Ecto neural progenitor cell (in vitro differentiated cells): Measurements from ENCODE around the gene NIM1K.
"Not testable (repeated sequence)": the region's sequence is repeated elsewhere in the genome, so short reads cannot be mapped to it uniquely, and the experiment has no call there.

Experiments used
- DNase-seq: peaks from one replicate; pipeline ENCODE4 v3.0.0-alpha.2; 2018; ENCODE audit warnings: low spot score

Gene NIM1K

GRCh38 chr5:43281840-43282658 is 90.0 kb downstream of the NIM1K start:
- DNase-seq = no peak

GRCh38 chr5:43286623-43287022 is 94.6 kb downstream of the NIM1K start:
- no peak for DNase-seq

- no peak for DNase-seq
Observed at GRCh38 chr5:43287493-43287892, 95.5 kb downstream of the NIM1K start.

- DNase-seq = no peak
Observed at GRCh38 chr5:43288269-43288831, 96.3 kb downstream of the NIM1K start.

GRCh38 chr5:43290726-43291125 is 98.7 kb downstream of the NIM1K start:
- no peak for DNase-seq

- DNase-seq = no peak
Observed at GRCh38 chr5:43294226-43294625, 102.2 kb downstream of the NIM1K start.

GRCh38 chr5:43295202-43295601 is 103.2 kb downstream of the NIM1K start:
- no peak for DNase-seq

GRCh38 chr5:43296835-43297234 is 104.8 kb downstream of the NIM1K start:
- DNase-seq = no peak

- DNase-seq = no peak
Observed at GRCh38 chr5:43298443-43298842, 106.4 kb downstream of the NIM1K start.

- no peak for DNase-seq
Observed at GRCh38 chr5:43300112-43300511, 108.1 kb downstream of the NIM1K start.

GRCh38 chr5:43301653-43302091 is 109.6 kb downstream of the NIM1K start:
- DNase-seq = no peak

- DNase-seq = no peak
Observed at GRCh38 chr5:43302481-43302880, 110.5 kb downstream of the NIM1K start.

GRCh38 chr5:43303242-43303641 is 111.2 kb downstream of the NIM1K start:
- DNase-seq = no peak

- DNase-seq = no peak
Observed at GRCh38 chr5:43304525-43304924, 112.5 kb downstream of the NIM1K start.

GRCh38 chr5:43305948-43306565 is 114.0 kb downstream of the NIM1K start:
- no peak for DNase-seq

- DNase-seq = not testable (repeated sequence)
Observed at GRCh38 chr5:43306954-43307353, 114.9 kb downstream of the NIM1K start.

GRCh38 chr5:43309122-43309521 is 117.1 kb downstream of the NIM1K start:
- DNase-seq = no peak

GRCh38 chr5:43309637-43310036 is 117.6 kb downstream of the NIM1K start:
- no peak for DNase-seq

- DNase-seq = no peak
Observed at GRCh38 chr5:43312076-43312661, 120.1 kb downstream of the NIM1K start.

GRCh38 chr5:43312699-43313034 is 120.6 kb downstream of the NIM1K start:
- DNase-seq = no peak

- peak; percentile 99 for DNase-seq
Observed at GRCh38 chr5:43313035-43313853, 121.2 kb downstream of the NIM1K start, which contains the start of gene HMGCS1. HMGCS1 (minus strand) TSS chr5:43313412; CDS start chr5:43298965, 14,447 bp downstream.

- peak; percentile 53 for DNase-seq
Observed at GRCh38 chr5:43313854-43314457, 121.9 kb downstream of the NIM1K start.
